CD4-positive, alpha-beta memory T cell (primary cell): ENCODE data around the gene NCAPD2. TPM values are rescaled to one million over a fixed set of nuclear protein-coding genes. Genes with fewer than 3 reads are reported as not detected.

Experiments
- CTCF ChIA-PET: fragments of 350-600 bp; sonication (Branson Sonifier 250); formaldehyde crosslinking; loops from one replicate; lab custom pipeline; 2021; ENCODE audit warnings: inconsistent platforms; ENCODE audit not compliant: partially characterized antibody; lab: Charles Lee
- POLR2A ChIA-PET: fragments of 350-600 bp; sonication (Branson Sonifier 250); formaldehyde crosslinking; loops from one replicate; lab custom pipeline; 2021; ENCODE audit not compliant: partially characterized antibody; lab: Charles Lee
- DNase-seq, 5 donors: peaks; one replicate each; pipeline versions ENCODE4 v3.0.0 to v3.0.0-alpha.2; 2020 to 2022; ENCODE audit warnings: mixed read lengths in 1 of 5
- H3K27ac ChIP-seq: one replicate; pipeline ENCODE4 v1.7.0; 2013; ENCODE audit warnings: low read depth, low read length
- H3K27me3 ChIP-seq: 2 replicates; pipeline ENCODE4 v1.7.0; 2013; ENCODE audit warnings: mild to moderate bottlenecking, low read length, moderate library complexity; ENCODE audit not compliant: insufficient read depth
- H3K36me3 ChIP-seq: 2 replicates; pipeline ENCODE4 v1.7.0; 2013; ENCODE audit warnings: mild to moderate bottlenecking, low read length, moderate library complexity; ENCODE audit not compliant: insufficient read depth
- H3K4me1 ChIP-seq: 2 replicates; pipeline ENCODE4 v1.7.0; 2013; ENCODE audit warnings: mild to moderate bottlenecking, low read length, moderate library complexity; ENCODE audit not compliant: insufficient read depth
- H3K4me3 ChIP-seq, 2 donors: one replicate each; pipeline ENCODE4 v1.7.0; 2013; ENCODE audit warnings: low read length in 2 of 2, mild to moderate bottlenecking in 1 of 2
- H3K9me3 ChIP-seq, 2 donors: one replicate each; pipeline ENCODE4 v1.7.0; 2013; ENCODE audit warnings: low read length in 2 of 2, control low read depth in 1 of 2; ENCODE audit not compliant: control insufficient read depth in 1 of 2
- H3K27ac Mint-ChIP-seq, 7 donors: one replicate each; pipeline ENCODE4 v1.8.0; 2020 to 2021; ENCODE audit warnings: mixed read lengths in 7 of 7, mild to moderate bottlenecking in 6 of 7, inconsistent platforms in 3 of 7, moderate library complexity in 3 of 7
- H3K27me3 Mint-ChIP-seq, 2 donors: one replicate each; pipeline ENCODE4 v1.8.0; 2020 to 2021; ENCODE audit warnings: mixed read lengths in 2 of 2
- H3K36me3 Mint-ChIP-seq, 2 donors: one replicate each; pipeline ENCODE4 v1.8.0; 2020 to 2021; ENCODE audit warnings: mixed read lengths in 2 of 2, inconsistent platforms in 1 of 2, mild to moderate bottlenecking in 1 of 2
- H3K4me1 Mint-ChIP-seq, 4 donors: one replicate each; pipeline ENCODE4 v1.8.0; 2020 to 2021; ENCODE audit warnings: mixed read lengths in 4 of 4, mild to moderate bottlenecking in 1 of 4
- H3K4me3 Mint-ChIP-seq, 8 donors: one replicate each; pipeline ENCODE4 v1.8.0; 2020 to 2021; ENCODE audit warnings: mixed read lengths in 8 of 8, mild to moderate bottlenecking in 7 of 8, moderate library complexity in 6 of 8, inconsistent platforms in 3 of 8
- H3K9me3 Mint-ChIP-seq, 8 donors: one replicate each; pipeline ENCODE4 v1.8.0; 2020 to 2021; ENCODE audit warnings: mixed read lengths in 8 of 8, mild to moderate bottlenecking in 5 of 8, inconsistent platforms in 3 of 8, moderate library complexity in 1 of 8
- intact Hi-C: fragments of 100-400 bp; cut with micrococcal nuclease; formaldehyde crosslinking; loops from one replicate; pipeline ENCODE4 v1.15.1; 2023
- polyA plus RNA-seq, 2 donors: library from polyadenylated mRNA; unstranded; fragments of 300-500 nt; fragmentation: Illumina TruSeq; gene quantifications; one replicate each; pipeline ENCODE4 v1.2.3, GENCODE V29; 2021
- total RNA-seq, 2 experiments: library from RNA; stranded (reverse); gene quantifications; one replicate each; pipeline ENCODE4 v1.2.3, GENCODE V29; 2021

Gene NCAPD2
- total and polyA plus RNA-seq, 4 experiments from 2014 or later, result 15.7 to 39.8 (median 33.6) TPM

DNA sequence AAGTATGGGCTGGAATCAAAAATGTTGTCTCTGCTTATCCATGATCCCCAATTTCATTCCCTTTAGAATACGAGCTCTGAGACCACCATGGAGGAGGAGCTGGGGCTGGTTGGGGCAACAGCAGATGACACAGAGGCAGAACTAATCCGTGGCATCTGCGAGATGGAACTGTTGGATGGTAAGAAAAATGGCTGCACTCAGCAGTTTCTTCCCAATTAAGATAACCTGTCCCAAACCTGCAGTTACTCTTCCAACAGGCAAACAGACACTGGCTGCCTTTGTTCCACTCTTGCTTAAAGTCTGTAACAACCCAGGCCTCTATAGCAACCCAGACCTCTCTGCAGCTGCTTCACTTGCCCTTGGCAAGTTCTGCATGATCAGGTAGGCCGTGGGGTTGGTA lies 33.8 kb downstream of the NCAPD2 start:
- Mint-ChIP-seq H3K9me3 (peaks cover 0 to 1% (median 0%) of the 10 kb centered on the region in 8 donors), H3K4me3 (no peak overlapping the region), H3K27me3 (no peaks in the 10 kb centered on the region), H3K4me1 (peaks cover 7 to 10% (median 8%) of the 10 kb centered on the region in 4 donors), H3K36me3 (peaks cover 59 to 91% of the 10 kb centered on the region in 2 donors), H3K27ac (peak overlapping the region in 2 of 7 donors; percentile 36 to 55)
- no peaks in the 10 kb centered on the region for H3K27me3 ChIP-seq
- ChIA-PET POLR2A (no interaction called here), CTCF (no interaction called here)
- H3K4me3 ChIP-seq, result no peak overlapping the region
- no peak overlapping the region for H3K27ac ChIP-seq
- intact Hi-C loops, result no loop called here
- no peaks in the 10 kb centered on the region for H3K9me3 ChIP-seq
- no peak for DNase-seq
- H3K4me1 ChIP-seq, result peaks cover 10% of the 10 kb centered on the region
- H3K36me3 ChIP-seq, result peaks cover 76% of the 10 kb centered on the region

DNA sequence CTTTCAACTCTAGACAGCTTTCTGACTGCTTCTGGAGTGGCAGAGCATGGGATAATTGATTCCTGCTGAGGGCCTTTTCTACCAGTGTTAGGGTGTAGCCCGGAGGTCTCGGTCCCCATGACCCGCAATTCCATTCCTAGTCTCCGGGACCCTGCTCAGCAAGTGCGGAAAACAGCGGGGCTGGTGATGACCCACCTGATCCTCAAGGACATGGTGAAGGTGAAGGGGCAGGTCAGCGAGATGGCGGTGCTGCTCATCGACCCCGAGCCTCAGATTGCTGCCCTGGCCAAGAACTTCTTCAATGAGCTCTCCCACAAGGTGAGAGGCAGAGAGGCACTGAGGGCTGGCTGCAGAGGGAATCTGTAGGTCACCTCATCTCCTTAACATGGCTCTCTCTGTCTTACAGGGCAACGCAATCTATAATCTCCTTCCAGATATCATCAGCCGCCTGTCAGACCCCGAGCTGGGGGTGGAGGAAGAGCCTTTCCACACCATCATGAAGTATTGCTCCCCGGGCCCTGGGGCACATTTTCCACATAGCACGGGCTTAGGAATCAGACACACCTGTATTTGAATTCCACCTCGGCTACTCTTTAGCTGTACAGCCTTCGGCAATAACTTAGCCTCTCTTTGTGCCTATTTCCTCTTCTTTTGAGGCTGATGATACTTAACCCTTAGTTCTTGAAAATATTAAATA lies 34.8 kb downstream of the NCAPD2 start:
- Mint-ChIP-seq H3K27me3 (no peaks in the 10 kb centered on the region), H3K27ac (peak overlapping the region in 1 of 7 donors; percentile 4), H3K36me3 (peaks cover 55 to 88% of the 10 kb centered on the region in 2 donors), H3K4me3 (no peak overlapping the region), H3K4me1 (peaks cover 13 to 19% (median 16%) of the 10 kb centered on the region in 4 donors), H3K9me3 (peaks cover 0 to 1% (median 0%) of the 10 kb centered on the region in 8 donors)
- Histone ChIP-seq H3K36me3 (peaks cover 70% of the 10 kb centered on the region), H3K9me3 (no peaks in the 10 kb centered on the region), H3K4me3 (no peak overlapping the region), H3K4me1 (peaks cover 19% of the 10 kb centered on the region), H3K27me3 (no peaks in the 10 kb centered on the region), H3K27ac (no peak overlapping the region)
- intact Hi-C loops, result no loop called here
- ChIA-PET CTCF (interaction anchor here (1.0 to 1.3 kb wide), 2 partner anchors 9 to 206 kb away, joined by 3 to 8 read pairs; no protein-coding TSS in a partner anchor), POLR2A (interaction anchor here (0.6 to 0.9 kb wide), 2 partner anchors 58 to 65 kb away, joined by 3 read pairs; partner anchors contain the start of gene VAMP1)
- DNase-seq, result peak in 1 of 5 donors; percentile 35

- Mint-ChIP-seq H3K4me3 (no peak overlapping the region), H3K9me3 (peaks cover 0 to 1% (median 0%) of the 10 kb centered on the region in 8 donors), H3K4me1 (peaks cover 14 to 24% (median 19%) of the 10 kb centered on the region in 4 donors), H3K27me3 (no peaks in the 10 kb centered on the region), H3K27ac (peak overlapping the region in 1 of 7 donors; percentile 11), H3K36me3 (peaks cover 50 to 88% of the 10 kb centered on the region in 2 donors)
- POLR2A ChIA-PET, result interaction anchor here (0.6 to 0.9 kb wide), 2 partner anchors 59 to 65 kb away, joined by 3 read pairs; partner anchors contain the start of gene VAMP1
- Histone ChIP-seq H3K4me3 (no peak overlapping the region), H3K36me3 (peaks cover 64% of the 10 kb centered on the region), H3K27me3 (no peaks in the 10 kb centered on the region), H3K27ac (no peak overlapping the region), H3K9me3 (no peaks in the 10 kb centered on the region), H3K4me1 (peaks cover 24% of the 10 kb centered on the region)
- no peak for DNase-seq
- CTCF ChIA-PET, result interaction anchor here (1.0 to 1.3 kb wide), 2 partner anchors 9 to 206 kb away, joined by 3 to 8 read pairs; no protein-coding TSS in a partner anchor
- intact Hi-C loops, result no loop called here
Measured at GRCh38 chr12:6529291-6529737, 35.4 kb downstream of the NCAPD2 start.

GRCh38 chr12:6530576-6531260 lies 36.8 kb downstream of the NCAPD2 start:
- H3K27ac Mint-ChIP-seq, result peak overlapping the region; percentile 42 to 90 (median 78)
- intact Hi-C loops, result no loop called here
- H3K9me3 Mint-ChIP-seq, result peaks cover 0 to 1% (median 0%) of the 10 kb centered on the region in 8 donors
- H3K36me3 Mint-ChIP-seq, result peaks cover 41 to 85% of the 10 kb centered on the region in 2 donors
- Histone ChIP-seq H3K9me3 (no peaks in the 10 kb centered on the region), H3K4me3 (no peak overlapping the region), H3K4me1 (peaks cover 28% of the 10 kb centered on the region), H3K36me3 (peaks cover 52% of the 10 kb centered on the region), H3K27ac (peak overlapping the region; percentile 10), H3K27me3 (no peaks in the 10 kb centered on the region)
- no peak for DNase-seq
- H3K4me3 Mint-ChIP-seq, result peak overlapping the region in 1 of 8 donors; percentile 21
- ChIA-PET POLR2A (interaction anchor here (1.2 to 10.5 kb wide), 3 partner anchors 9 to 68 kb away, joined by 5 to 199 read pairs (median 26); partner anchors contain the start of gene MRPL51), CTCF (interaction anchor here (1.2 kb wide), 1 partner anchor 67 kb away, joined by 3 read pairs; no protein-coding TSS in a partner anchor)
- no peaks in the 10 kb centered on the region for H3K27me3 Mint-ChIP-seq
- peaks cover 14 to 38% (median 22%) of the 10 kb centered on the region in 4 donors for H3K4me1 Mint-ChIP-seq

DNA sequence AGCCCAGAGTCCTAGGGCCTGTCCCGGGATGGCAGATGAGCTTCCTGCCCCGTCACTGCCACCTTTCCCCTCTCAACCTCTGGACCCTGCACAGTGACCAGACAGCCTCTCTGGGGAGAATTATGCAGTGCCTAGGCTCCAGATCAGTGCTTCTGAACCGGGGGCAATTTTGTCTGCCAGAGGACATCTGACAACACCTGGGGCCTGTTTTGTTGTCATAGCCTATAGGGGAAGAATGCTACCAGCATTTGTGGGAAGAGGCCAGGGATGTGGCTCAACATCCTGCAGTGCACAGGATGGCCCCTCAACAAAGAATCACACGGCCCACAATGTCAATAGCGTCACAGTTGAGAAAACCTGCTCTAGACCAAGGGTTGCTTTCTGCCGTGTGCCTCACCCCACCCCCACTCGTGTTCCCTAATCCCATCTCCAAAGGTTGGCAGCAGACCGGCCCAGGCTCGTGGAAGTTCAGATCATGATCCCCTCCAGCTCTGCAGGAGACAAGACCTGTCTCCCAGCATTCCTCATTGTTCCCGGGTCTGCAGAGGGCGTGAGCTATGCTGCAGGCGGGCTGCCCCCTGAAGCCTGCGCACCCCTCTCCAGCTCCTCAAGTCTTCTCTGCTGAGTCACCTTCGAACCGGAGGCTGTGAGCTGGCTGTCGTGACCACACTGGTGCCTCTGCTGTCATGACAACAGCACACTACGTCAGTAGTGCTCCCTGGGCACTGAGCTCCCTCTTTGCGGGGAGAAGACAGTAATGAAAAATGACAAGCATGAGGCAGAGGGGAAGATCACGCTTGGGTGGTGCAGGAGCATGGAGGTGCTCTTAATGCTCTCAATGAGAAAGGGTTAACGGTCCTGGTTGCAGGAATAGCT lies 38.4 kb downstream of the NCAPD2 start:
- Histone ChIP-seq H3K27me3 (no peaks in the 10 kb centered on the region), H3K36me3 (peaks cover 48% of the 10 kb centered on the region), H3K4me1 (peaks cover 44% of the 10 kb centered on the region), H3K9me3 (no peaks in the 10 kb centered on the region), H3K4me3 (no peak overlapping the region), H3K27ac (peak overlapping the region; percentile 86)
- Mint-ChIP-seq H3K4me3 (peak overlapping the region; percentile 73 to 98 (median 92)), H3K27ac (peak overlapping the region; percentile 88 to 99 (median 97)), H3K4me1 (peaks cover 24 to 53% (median 35%) of the 10 kb centered on the region in 4 donors), H3K9me3 (peaks cover 0 to 1% (median 0%) of the 10 kb centered on the region in 8 donors), H3K36me3 (peaks cover 35 to 81% of the 10 kb centered on the region in 2 donors), H3K27me3 (no peaks in the 10 kb centered on the region)
- ChIA-PET CTCF (interaction anchor here (0.9 to 2.2 kb wide), 8 partner anchors 18 to 108 kb away, joined by 3 to 6 read pairs (median 3); no protein-coding TSS in a partner anchor), POLR2A (interaction anchor here (0.7 to 10.5 kb wide), 19 partner anchors 22 to 427 kb away, joined by 3 to 237 read pairs (median 4); partner anchors contain the start of genes COPS7A, MRPL51, TAPBPL and TNFRSF1A)
- intact Hi-C loops, result no loop called here
- peak; percentile 77 to 98 (median 82) for DNase-seq
